GM12891 (cell line): ENCODE results near the gene DNAH8.
A peak's percentile ranks its signal among the peaks of the same experiment; 100 is the strongest.

Experiments used
- DNase-seq: peaks from one replicate; pipeline ENCODE4 v3.0.0; 2011; ENCODE audit warnings: low spot score; ENCODE audit not compliant: insufficient read length
- FAIRE-seq: peaks from 2 replicates; lab custom pipeline; 2011; peaks lifted over from hg19 to GRCh38; lab: Jason Lieb, UNC
- PAX5 ChIP-seq: IDR thresholded peaks from 2 replicates; pipeline ENCODE4 v1.6.1; 2011; ENCODE audit warnings: low read length, moderate library complexity, mild to moderate bottlenecking; ENCODE audit not compliant: insufficient read depth, severe bottlenecking
- POLR2A ChIP-seq: IDR thresholded peaks from 2 replicates; pipeline ENCODE4 v1.6.1; 2011; ENCODE audit warnings: low read depth, low read length, control low read depth
- POLR2AphosphoS5 ChIP-seq: IDR thresholded peaks from 2 replicates; pipeline ENCODE4 v1.6.1; 2011; ENCODE audit warnings: low read depth, low read length, control low read depth
- POU2F2 ChIP-seq: IDR thresholded peaks from 2 replicates; pipeline ENCODE4 v1.6.1; 2011; ENCODE audit warnings: low read depth, mild to moderate bottlenecking, control low read depth, low read length, moderate library complexity
- SPI1 ChIP-seq: IDR thresholded peaks from 2 replicates; pipeline ENCODE4 v1.6.1; 2011; ENCODE audit warnings: low read depth, low read length, control low read depth
- TAF1 ChIP-seq: IDR thresholded peaks from 2 replicates; pipeline ENCODE4 v1.6.1; 2011; ENCODE audit warnings: low read depth, low read length, control low read depth

The DNAH8 gene

GRCh38 chr6:38937839-38938613 lies 222.9 kb downstream of the DNAH8 start:
- no peak for FAIRE-seq
- DNase-seq: no peak
- TF ChIP-seq SPI1 (no peak), POLR2A (no peak), POU2F2 (no peak), POLR2AphosphoS5 (no peak), PAX5 (no peak), TAF1 (no peak)

GRCh38 chr6:38938741-38939140 lies 223.6 kb downstream of the DNAH8 start:
- TF ChIP-seq POU2F2: no peak
- TF ChIP-seq POLR2A: no peak
- TF ChIP-seq TAF1: no peak
- DNase-seq: no peak
- no peak for FAIRE-seq

- TF ChIP-seq POLR2AphosphoS5 (no peak), PAX5 (no peak), TAF1 (no peak), POU2F2 (no peak), SPI1 (no peak), POLR2A (no peak)
- no peak for FAIRE-seq
- no peak for DNase-seq
Observed at GRCh38 chr6:38942442-38942841, 227.3 kb downstream of the DNAH8 start.

DNA sequence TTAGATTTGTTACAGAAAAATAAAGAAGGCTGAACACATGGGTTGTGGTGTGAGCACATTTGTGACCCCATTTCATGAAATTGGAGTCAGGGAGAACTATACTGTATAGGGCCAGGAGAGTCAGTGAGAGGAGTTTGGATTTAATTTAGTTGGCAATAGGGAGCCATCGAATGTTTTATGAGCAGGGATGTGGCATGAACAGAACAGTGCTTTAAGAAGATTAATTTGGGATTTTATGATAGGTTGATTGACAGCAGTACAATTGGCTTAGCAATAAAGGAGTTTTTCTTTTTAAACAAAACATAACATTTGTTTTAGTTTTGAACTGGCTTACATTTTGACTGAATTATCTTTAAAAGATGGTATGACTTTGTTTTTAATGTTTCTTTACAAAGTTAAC lies 227.9 kb downstream of the DNAH8 start:
- FAIRE-seq: no peak
- no peak for TF ChIP-seq POLR2A
- no peak for TF ChIP-seq POLR2AphosphoS5
- TF ChIP-seq TAF1: no peak
- no peak for TF ChIP-seq SPI1
- TF ChIP-seq PAX5: no peak
- TF ChIP-seq POU2F2: no peak
- DNase-seq: no peak

DNA sequence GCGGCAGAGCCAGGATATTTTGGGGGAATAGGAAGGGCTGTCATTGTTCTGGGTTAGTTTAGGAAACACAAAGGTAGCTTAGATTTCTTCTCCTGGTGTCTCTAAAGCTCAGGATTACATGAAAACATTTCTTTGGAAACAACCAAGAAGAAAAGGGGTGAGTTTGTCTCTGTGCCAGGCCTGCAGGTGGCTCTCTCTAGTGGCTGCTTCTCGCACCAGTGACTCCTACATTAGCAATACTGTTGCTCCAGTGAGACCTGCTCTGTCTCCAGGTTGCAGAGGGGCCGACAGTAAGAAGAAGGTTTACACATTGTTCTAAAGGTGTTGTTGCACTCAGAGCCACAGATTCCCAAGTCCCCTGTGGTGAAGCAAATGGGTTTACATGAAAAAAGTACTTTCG lies 228.9 kb downstream of the DNAH8 start:
- no peak for TF ChIP-seq POU2F2
- TF ChIP-seq TAF1: no peak
- TF ChIP-seq POLR2AphosphoS5: no peak
- no peak for TF ChIP-seq POLR2A
- TF ChIP-seq SPI1: no peak
- no peak for TF ChIP-seq PAX5
- no peak for FAIRE-seq
- DNase-seq: no peak

- DNase-seq: no peak
- FAIRE-seq: no peak
- TF ChIP-seq POLR2A: no peak
- no peak for TF ChIP-seq TAF1
- TF ChIP-seq SPI1: no peak
- no peak for TF ChIP-seq POU2F2
- TF ChIP-seq POLR2AphosphoS5: no peak
- TF ChIP-seq PAX5: no peak
Observed at GRCh38 chr6:38944655-38945279, 229.7 kb downstream of the DNAH8 start.

GRCh38 chr6:38955861-38956260 lies 240.8 kb downstream of the DNAH8 start:
- FAIRE-seq: no peak
- DNase-seq: no peak
- TF ChIP-seq POLR2A (no peak), POU2F2 (no peak), POLR2AphosphoS5 (no peak), PAX5 (no peak), SPI1 (no peak), TAF1 (no peak)

- TF ChIP-seq SPI1 (no peak), POLR2AphosphoS5 (no peak), TAF1 (no peak), PAX5 (no peak), POU2F2 (no peak), POLR2A (no peak)
- FAIRE-seq (no peak), DNase-seq (no peak)
Observed at GRCh38 chr6:38957426-38957825, 242.3 kb downstream of the DNAH8 start.

DNA sequence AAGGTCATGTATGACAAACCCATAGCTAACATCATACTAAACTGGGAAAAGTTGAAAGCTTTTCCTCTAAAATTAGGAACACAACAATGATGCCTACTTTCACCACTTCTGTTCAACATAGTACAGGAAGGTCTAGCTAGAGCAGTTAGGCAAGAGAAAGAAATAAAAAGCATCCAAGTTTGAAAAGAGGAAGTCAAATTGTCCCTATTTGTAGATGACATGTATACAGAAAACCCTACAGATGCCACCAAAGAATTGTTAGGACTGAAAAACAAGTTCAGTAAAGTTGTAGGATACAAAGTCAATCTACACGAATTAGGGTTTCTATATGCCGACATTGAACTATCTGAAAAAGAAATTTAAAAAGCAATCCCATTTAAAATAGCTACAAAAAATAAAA lies 244.0 kb downstream of the DNAH8 start:
- FAIRE-seq (no peak), DNase-seq (no peak)
- TF ChIP-seq POLR2A (no peak), SPI1 (peak; percentile 56), POLR2AphosphoS5 (no peak), TAF1 (no peak), PAX5 (no peak)
